NOMO-1 treated with dmso at 0.1 percent for 144 hours (cell line): ENCODE measurements around the gene GGCX.

ENCODE experiments used
- DNase-seq: peaks from one replicate; lab custom pipeline; 2025; ENCODE audit not compliant: unreplicated experiment; lab: John Stamatoyannopoulos, UW

Gene GGCX

DNA sequence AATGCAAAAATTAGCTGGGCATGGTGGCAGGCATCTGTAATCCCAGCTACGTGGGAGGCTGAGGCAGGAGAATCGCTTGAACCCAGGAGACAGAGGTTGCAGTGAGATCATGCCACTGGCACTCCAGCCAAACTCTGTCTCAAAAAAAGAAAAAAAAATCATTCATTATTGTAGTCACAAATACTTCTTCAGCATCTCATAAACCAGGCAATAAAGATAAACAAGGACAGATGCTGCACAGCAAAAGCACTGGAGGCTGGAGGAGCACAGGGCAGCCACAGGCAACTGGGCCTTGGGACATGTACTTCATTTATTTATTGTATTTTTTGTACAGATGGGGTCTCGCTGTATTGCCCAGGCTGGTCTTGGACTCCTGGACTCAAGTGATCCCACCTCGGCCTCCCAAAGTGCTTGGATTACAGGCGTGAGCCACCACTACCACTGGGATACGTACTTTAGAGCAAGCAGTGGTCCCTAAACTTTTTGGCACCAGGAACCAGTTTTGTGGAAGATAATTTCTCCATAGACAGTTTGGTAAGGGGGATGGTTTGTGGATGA lies 39.1 kb downstream of the GGCX start:
- no peak for DNase-seq

DNA sequence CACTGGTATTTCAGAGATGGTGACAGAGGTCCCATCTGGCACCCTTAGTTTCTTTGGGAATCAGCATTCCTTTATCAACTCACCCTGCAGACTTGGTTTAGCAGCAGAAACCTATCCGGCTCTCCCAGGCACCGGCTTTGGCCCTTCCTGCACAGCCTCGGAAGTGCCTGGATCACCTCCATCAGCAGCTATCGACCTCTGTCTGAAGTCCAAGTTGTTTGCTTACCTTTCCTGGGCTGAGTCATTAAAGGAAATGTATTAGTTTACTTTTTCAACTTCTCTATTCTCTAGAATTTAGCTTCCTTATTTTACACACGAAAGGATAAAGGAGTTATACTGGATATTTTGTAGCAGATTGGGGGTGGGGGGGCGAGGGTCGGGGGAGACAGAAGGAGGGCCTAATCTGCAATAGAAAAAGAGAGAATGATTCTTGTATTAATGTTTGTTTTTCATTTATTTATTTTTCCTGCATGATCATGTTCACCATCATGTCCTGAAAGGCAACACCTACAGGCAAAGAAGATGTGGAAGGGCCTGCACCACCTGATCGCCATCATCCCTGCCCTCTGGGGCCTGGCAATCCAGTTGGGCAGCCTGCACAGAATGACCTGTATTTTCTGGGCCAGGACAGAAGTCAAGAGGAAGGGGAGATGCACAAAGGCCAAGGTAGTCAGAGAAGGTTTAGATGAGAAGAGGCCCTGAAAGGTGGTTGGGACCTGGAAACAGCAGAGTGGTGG lies 44.5 kb downstream of the GGCX start:
- DNase-seq: peak; percentile 36

DNA sequence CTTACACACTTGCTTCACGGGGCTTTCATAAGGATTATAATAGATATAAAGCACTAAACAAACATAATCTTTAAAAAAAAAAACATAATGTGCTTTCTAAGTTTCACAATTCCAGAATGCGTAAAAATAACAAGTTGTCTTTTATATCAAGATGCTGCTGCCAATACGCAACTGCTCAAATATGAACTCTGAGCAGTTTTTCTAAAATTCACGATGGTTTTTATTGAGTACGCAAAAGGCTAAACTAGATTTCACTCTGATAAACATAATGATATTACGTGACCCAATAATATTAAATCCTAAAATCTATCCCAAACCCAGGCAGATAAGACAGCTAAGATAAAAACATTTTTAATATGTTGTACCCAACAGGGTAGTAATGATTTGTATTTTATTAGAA lies 47.0 kb downstream of the GGCX start:
- DNase-seq: no peak

DNA sequence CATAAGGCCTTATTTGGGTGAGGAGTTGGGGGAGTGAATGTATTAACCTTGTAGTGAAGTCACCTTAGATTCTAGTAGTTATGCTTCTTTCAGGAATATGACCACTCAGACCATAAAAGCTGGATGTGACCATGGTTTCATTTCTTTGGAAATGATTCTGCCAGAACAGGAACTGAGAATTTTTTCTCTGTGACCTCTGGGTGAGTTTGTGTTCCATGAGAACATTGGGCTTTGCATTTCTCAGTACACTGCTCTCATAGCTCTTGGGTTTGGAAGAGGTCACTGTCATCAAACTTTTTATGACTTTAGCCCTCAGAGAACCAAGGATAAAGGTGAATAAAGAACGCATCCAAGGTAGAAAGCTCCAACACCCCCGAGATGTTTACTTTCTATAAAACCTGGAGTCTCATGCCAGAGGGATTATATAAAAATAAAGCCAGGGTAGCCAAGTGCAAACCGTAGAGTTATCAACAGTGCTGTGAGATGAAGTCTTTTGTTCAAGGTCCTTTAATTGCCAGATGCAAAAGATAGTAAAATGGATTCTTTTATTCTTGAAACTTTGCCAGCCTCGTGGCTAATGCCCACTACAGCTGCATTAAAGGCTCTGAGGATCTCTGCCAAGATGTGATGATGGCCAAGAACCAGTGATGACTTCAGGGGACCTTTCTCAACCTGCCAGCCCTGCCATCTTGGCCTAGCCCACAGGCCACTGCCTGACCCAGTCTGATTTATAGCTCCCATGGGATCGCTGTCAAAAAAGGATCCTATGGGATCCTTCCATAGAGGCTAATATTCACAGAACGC lies 50.1 kb downstream of the GGCX start:
- DNase-seq: no peak

DNA sequence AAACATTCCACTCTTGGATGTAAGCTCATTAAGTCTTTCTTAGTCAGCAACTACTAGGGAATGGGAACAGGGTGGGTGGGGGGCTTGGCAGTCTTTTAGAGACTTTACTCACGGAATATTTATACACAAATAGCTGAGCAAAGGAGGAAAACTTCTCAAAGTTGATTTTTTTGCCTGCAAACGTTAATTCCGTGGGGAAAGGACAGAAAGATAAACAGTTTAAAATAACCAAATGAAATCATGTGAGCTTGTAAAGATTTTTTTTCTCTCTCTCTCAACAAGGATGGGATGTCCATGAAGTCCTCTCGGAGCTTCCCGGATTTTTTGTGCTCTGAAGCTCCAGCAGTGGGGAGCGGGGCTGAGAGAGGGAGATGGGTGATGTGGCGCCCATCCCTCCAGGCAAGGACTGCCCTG lies 54.5 kb downstream of the GGCX start:
- DNase-seq: no peak

DNA sequence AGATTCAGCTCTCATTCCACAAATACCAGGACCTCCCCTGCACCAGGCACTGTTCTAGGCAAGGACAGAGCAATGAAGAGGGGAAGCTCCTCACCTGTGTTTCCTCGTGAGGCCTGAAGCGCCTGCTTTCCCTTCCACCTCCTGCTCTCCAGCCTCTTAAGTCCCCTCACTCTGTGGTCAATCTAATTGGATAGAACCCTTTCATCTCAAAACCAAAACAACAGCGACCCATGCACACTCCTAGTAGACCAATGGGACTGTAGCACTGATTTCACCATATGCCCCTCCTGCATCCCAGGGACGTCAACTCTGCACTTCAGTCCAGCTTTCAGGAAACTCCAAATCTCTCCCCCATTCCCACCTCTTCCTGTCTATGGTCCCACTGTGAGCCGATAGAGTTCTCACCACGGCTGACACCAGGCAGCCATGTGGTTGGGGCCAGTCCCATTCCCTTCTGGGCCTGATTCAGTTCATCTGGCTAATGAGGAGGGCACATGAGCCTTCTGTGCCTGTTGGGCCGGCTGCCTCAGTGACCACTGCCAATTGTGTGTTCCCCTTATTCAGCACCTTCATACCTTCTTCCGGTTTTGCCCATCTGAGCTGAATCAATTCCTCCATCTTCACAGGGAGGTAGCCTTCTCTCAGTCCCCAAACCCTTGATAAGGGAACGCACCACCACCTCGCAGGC lies 55.6 kb downstream of the GGCX start:
- no peak for DNase-seq

DNA sequence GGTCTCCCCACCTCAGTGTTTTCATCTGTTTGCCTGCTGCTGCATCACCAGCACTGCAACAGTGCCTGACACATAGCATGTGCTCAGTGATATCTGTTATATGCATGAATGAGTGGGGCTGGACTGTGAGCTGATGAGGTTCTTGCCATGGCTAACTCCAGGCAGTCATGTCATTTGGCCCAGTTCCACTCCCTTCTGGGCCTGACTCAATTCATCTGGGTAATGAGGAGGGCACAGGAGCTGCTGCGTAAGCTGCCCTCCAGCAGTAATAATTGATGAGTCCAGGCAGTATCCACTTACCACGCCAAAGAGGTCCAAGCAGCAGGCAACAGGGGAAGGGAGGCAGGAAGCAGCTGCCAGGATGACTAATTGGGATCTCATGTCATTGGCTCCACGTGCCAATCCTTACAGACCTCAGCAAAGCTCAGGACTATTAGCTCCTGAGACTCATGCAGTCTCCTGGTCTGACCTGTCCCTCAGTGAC lies 56.5 kb downstream of the GGCX start:
- no peak for DNase-seq

DNA sequence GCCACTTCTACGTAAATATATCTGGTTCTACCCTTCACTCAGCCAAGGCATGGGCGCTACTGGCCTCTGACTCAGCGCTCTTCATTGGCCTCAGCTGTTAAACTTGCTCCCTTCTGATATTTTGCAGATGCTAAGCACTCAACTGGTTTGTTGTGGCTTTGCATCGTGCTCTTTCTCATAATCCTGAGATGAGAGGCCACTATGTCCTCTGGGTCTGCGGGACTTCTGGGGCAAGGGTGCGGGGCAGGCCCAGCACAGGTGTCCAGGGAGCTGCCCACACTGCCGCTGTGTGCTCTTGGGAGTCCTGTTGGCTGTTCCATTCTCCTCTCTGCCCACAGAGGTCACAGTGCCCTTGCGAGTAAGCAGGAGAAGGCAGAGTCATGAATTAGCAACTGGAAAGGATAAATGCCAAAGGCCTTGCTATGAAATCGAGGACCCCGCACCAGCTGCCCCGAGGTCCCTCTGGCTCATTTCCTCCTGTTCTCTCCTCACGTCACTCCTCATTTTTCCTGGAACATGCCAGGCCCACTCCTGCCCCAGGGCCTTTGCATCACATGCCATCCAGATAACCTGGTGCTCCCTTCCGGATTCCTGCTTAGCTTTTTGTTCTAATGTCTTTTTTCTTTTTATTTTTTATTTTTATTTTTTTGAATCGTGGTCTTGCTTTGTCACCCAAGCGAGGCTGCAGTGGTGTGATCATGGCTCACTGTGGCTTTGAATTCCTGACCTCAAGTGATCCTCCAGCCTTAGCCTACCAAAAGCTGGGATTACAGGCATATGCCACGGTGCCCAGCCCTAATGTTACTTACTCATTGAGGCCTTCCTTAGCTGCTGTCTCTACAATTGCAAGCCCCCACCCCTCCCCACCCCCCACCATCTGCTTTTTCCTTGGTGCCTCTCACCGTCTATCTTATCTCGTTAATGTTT lies 57.2 kb downstream of the GGCX start:
- DNase-seq: no peak

DNA sequence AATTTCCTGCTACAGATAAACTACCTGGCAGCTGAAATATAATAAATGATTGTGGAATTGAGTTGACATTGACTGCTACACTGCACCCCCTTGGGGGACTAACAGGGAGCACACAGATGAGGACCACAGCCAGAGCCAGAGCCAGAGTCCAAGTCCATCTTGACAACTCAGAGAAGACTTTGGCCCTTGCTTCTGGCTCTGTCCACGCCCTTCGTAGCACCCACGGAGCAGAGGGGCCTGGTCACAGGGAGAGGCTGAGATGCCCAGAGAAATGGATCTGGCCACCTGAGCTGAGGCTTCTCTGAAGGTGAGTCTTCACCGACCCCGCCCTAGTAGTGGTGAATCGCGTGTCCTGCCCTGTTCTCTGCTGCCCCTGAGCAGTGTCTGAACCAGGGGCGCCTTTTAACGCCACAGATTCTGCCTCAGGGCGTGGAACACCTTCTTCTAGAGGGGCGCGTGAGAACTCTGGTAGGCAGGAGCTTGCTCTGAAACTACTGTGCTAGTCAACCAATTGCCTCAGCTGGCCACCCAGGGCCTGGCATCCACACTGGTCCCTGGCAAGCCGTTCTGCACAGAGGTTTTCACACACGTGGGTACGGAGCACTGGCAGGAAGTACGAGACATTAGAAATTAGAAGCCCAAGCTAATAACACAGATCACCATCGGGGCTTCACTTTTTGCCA lies 58.0 kb downstream of the GGCX start:
- DNase-seq: no peak

DNA sequence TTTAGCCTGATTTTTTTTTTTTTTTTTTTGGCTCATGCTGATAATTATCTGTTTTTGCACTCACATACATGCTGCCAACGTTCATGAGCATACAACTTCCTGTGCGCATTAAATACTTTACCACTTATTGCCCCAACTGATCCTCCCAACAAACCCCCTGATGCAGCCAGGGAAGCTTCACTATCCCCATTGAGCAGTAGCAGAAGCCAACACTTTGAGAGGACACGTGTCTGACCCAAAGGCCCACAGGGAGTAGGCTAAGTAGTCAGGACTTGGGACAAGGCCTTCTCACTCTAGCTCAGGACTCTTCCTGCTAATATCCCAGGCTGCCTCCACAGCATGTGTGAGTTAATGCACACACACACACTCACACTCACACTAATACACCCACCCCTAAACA lies 58.6 kb downstream of the GGCX start:
- no peak for DNase-seq

DNA sequence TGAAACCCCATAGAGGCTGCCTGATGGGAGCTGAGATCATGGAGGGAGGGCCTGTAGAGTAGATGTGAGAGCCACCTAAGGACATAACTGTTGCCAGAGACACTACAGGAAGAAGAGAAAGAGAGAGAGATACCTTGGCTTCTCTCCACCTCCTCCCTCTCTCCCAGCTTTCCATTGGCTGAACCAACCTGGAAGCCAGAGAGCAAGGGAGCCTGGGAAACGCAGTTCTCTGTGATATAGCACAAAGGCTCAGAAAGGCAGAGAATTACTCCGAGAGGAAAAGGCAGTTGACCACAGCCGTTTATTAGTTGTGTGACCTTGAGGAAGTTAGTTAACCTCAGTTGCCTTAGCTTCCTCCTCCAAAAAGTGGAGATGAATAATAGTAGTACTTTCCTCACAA lies 60.0 kb downstream of the GGCX start:
- DNase-seq: peak; percentile 87

DNA sequence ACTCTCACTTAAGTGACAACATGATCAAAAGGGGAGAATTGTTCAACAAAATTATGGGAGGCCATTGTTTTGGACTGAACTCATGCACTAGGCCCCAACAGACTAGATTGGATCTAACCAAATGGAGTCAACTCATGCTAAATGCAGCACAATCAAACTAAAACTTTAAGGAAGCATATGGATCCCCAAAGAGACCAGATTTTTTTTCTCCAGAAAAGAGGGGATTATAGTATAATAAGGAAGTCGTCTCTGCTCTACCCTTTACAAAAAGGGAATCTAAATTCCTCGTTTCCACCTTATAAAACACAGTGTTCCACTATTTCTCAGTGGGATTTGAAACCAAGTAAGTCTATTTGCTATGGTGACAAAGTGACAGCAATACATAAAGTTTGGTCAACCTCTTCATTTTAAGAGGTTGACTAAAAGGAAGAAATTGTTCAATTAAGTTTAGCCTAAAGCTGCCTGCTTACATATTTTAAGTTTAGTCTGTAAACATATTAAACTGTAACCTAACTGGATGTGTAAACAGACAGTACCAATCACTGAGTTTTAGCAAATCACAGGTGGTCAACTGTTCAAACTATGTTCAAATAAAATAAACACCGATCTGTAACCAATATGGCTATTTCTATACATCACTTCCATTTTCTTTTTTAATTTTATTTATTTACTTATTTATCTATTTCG lies 63.2 kb downstream of the GGCX start:
- no peak for DNase-seq

DNA sequence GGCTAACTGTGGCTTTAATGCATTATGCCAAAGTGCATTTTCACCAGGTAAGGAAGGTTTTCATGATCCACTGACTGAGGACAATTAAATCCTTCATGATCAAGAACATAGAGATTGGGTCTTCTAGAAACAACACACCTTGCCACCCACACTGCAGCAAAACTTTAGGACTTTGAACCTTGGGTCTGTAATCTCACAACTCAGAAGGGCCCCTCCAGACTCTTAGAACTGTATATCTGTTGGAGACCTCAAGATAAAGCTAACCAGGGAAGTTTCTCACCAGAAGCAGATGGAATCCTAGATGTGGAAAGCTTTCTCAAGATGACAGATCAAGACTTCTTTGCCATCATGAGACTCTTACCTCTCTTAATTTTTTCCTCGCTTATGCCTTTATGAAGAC lies 64.9 kb downstream of the GGCX start:
- DNase-seq: no peak
